ENCODE results near the gene ATXN1.

DNA sequence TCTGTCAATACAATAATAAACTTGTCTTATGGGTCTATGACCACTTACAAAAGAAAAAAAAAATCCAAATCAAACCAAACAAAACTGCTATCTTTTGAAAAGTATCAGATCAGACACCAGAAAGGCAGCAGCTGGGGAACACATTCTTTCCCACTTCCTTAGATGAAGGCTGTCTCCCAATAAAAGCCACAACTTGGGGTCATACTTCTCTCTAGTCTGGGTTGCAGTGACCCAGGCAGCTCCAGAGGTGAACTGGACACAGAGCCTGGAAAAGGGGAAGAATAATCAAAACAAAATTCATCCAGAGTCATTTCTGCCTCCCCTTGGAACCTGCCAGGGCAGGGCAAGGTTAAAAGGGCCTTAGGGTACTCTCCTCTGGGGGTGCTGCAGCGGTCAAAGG is 19.1 kb downstream of the ATXN1 start:
- TF ChIP-seq, protein P1, sequence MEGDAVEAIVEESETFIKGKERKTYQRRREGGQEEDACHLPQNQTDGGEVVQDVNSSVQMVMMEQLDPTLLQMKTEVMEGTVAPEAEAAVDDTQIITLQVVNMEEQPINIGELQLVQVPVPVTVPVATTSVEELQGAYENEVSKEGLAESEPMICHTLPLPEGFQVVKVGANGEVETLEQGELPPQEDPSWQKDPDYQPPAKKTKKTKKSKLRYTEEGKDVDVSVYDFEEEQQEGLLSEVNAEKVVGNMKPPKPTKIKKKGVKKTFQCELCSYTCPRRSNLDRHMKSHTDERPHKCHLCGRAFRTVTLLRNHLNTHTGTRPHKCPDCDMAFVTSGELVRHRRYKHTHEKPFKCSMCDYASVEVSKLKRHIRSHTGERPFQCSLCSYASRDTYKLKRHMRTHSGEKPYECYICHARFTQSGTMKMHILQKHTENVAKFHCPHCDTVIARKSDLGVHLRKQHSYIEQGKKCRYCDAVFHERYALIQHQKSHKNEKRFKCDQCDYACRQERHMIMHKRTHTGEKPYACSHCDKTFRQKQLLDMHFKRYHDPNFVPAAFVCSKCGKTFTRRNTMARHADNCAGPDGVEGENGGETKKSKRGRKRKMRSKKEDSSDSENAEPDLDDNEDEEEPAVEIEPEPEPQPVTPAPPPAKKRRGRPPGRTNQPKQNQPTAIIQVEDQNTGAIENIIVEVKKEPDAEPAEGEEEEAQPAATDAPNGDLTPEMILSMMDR (IDR thresholded peaks at IDR 0.05), result no peak
- no peak for TF ChIP-seq POLR2A (IDR thresholded peaks at IDR 0.05)

All from lower leg skin (tissue), 3 donors.